Osteocyte (in vitro differentiated cells): ENCODE measurements around the gene MALRD1. TPM values are rescaled to one million over a fixed set of nuclear protein-coding genes. Genes with fewer than 3 reads are reported as not detected.

ENCODE experiments used
- DNase-seq: peaks from one replicate; pipeline ENCODE4 v3.0.0; 2021; ENCODE audit warnings: mixed read lengths; ENCODE audit not compliant: unreplicated experiment; ENCODE audit errors: extremely low spot score
- H3K27ac Mint-ChIP-seq: one replicate; pipeline ENCODE4 v1.8.0; 2021; ENCODE audit warnings: mild to moderate bottlenecking, mixed read lengths; ENCODE audit not compliant: unreplicated experiment
- H3K27me3 Mint-ChIP-seq: one replicate; pipeline ENCODE4 v1.8.0; 2021; ENCODE audit warnings: mixed read lengths; ENCODE audit not compliant: unreplicated experiment
- H3K36me3 Mint-ChIP-seq: one replicate; pipeline ENCODE4 v1.8.0; 2021; ENCODE audit warnings: mixed read lengths; ENCODE audit not compliant: unreplicated experiment
- H3K4me1 Mint-ChIP-seq: one replicate; pipeline ENCODE4 v1.8.0; 2021; ENCODE audit warnings: mixed read lengths; ENCODE audit not compliant: unreplicated experiment
- H3K4me3 Mint-ChIP-seq: one replicate; pipeline ENCODE4 v1.8.0; 2021; ENCODE audit warnings: mild to moderate bottlenecking, moderate library complexity, mixed read lengths; ENCODE audit not compliant: unreplicated experiment
- H3K9me3 Mint-ChIP-seq: one replicate; pipeline ENCODE4 v1.8.0; 2021; ENCODE audit warnings: mixed read lengths; ENCODE audit not compliant: unreplicated experiment
- total RNA-seq: library from RNA; stranded (reverse); gene quantifications from 2 replicates; pipeline ENCODE4 v1.2.1, GENCODE V29; 2021
- TF ChIP-seq, protein P1 (sequence below): fragments of 200-600 bp; sonication (generic); IDR thresholded peaks from 2 replicates; pipeline ENCODE4 v1.5.0; 2021; ENCODE audit warnings: antibody characterized with exemption, mild to moderate bottlenecking, moderate library complexity

MALRD1 gene
- total RNA-seq, 1 donor from 2014 or later: 0.56 TPM

DNA sequence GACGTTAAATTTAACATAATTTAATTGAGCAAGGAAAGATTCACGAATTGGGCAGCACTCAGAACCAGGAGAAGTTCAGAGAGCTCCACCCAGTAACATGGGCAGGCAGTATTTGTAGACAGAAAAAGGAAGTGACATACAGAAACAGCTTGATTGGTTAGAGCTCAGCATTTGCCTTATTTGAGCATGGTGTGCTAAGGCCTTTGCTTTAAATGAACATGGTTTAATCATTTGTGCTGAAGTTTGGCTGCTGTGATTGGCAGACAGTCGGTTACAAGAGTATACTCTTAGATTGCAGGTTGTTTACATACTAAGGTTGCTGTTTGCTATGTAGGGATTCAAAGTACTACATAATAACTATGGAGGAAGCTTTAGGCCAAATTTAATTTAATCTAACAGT lies 199.2 kb downstream of the MALRD1 start:
- no peaks in the 10 kb centered on the region for H3K9me3 Mint-ChIP-seq
- H3K36me3 Mint-ChIP-seq: no peaks in the 10 kb centered on the region
- H3K4me1 Mint-ChIP-seq: no peaks in the 10 kb centered on the region
- TF ChIP-seq, protein P1, sequence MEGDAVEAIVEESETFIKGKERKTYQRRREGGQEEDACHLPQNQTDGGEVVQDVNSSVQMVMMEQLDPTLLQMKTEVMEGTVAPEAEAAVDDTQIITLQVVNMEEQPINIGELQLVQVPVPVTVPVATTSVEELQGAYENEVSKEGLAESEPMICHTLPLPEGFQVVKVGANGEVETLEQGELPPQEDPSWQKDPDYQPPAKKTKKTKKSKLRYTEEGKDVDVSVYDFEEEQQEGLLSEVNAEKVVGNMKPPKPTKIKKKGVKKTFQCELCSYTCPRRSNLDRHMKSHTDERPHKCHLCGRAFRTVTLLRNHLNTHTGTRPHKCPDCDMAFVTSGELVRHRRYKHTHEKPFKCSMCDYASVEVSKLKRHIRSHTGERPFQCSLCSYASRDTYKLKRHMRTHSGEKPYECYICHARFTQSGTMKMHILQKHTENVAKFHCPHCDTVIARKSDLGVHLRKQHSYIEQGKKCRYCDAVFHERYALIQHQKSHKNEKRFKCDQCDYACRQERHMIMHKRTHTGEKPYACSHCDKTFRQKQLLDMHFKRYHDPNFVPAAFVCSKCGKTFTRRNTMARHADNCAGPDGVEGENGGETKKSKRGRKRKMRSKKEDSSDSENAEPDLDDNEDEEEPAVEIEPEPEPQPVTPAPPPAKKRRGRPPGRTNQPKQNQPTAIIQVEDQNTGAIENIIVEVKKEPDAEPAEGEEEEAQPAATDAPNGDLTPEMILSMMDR: no peak
- no peak for DNase-seq
- H3K4me3 Mint-ChIP-seq: no peak overlapping the region
- no peaks in the 10 kb centered on the region for H3K27me3 Mint-ChIP-seq
- no peak overlapping the region for H3K27ac Mint-ChIP-seq

DNA sequence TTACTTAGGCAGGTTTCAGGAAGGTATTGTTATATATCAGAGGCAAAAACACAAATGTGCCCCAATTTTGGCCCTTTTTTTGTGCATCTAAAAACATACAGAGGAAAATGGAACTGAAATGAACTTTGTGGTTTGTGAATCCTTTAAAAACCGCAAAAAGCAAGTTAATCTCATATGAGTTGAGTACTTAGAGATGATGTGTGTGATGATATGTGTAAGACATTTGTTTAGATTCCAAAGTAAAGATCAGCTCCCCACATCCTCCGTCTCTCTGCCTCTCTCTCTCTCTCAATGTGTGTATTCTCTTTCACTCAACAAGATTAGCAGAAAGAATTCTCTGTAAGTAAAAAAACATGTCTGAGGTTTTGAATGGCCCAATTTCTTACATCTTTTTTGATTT lies 201.9 kb downstream of the MALRD1 start:
- TF ChIP-seq, protein P1: no peak
- Mint-ChIP-seq H3K27me3 (no peaks in the 10 kb centered on the region), H3K27ac (no peak overlapping the region), H3K36me3 (no peaks in the 10 kb centered on the region), H3K9me3 (peaks cover 4% of the 10 kb centered on the region), H3K4me1 (no peaks in the 10 kb centered on the region), H3K4me3 (no peak overlapping the region)
- DNase-seq: no peak

DNA sequence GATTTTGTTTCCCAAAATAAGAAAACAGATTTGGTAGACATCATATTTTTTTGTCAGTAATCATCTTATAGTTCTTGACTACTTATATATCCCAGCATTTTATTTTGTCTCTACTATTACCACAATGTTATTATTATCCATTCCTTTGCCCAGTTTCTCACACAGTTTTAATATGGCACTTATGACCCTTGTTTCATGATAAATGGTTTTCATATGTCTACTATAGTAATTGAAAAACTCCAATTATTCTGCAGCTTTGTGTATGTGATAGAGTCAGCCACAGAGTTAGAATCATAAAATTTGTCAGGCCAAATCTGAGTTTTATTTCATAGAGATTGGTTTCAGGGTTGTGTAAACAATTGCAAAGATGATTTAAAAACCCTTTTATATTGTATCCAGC lies 203.9 kb downstream of the MALRD1 start:
- Mint-ChIP-seq H3K36me3 (no peaks in the 10 kb centered on the region), H3K4me1 (no peaks in the 10 kb centered on the region), H3K9me3 (peaks cover 4% of the 10 kb centered on the region), H3K4me3 (no peak overlapping the region), H3K27ac (no peak overlapping the region), H3K27me3 (no peaks in the 10 kb centered on the region)
- TF ChIP-seq, protein P1: no peak
- DNase-seq: no peak

DNA sequence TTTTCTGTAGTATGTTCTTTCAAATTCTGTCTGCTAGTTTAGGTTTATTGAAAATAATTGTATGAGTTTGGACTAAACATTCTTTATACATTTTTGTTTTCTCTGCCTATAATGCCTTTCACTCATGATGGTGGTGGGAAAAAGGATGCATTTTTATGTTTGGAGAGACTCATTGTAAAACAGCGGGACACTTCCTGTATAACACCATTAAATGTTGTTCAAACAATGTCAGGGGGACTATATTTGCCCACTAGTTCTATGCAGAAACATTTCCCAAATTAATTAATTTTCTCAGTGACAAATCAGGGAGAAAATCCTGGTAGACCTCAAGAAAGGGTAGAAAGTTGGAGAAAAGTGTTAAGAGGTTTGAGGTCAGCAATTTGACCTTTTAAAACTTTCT lies 207.7 kb downstream of the MALRD1 start:
- no peak for DNase-seq
- Mint-ChIP-seq H3K27me3 (no peaks in the 10 kb centered on the region), H3K9me3 (peaks cover 4% of the 10 kb centered on the region), H3K4me1 (no peaks in the 10 kb centered on the region), H3K27ac (no peak overlapping the region), H3K36me3 (no peaks in the 10 kb centered on the region), H3K4me3 (no peak overlapping the region)
- TF ChIP-seq, protein P1: no peak

DNA sequence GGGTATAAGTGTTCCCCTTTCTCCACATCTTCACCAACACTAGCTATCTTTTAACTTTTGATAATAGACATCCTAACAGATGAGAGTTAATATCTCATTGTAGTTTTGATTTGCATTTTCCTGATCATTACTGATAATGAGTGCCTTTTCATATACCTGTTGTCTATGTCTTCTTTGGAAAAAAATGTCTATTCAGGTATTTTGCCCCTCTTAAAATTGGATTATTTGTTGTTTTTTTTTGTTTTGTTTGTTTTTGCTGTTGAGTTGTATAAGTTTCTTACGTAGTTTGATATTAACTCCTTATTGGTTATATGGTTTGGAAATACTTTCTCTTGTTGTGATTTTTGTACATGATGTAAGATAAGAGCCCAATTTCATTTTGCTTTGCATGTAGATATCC lies 214.7 kb downstream of the MALRD1 start:
- DNase-seq: no peak
- Mint-ChIP-seq H3K27ac (no peak overlapping the region), H3K4me1 (no peaks in the 10 kb centered on the region), H3K27me3 (no peaks in the 10 kb centered on the region), H3K9me3 (peaks cover 10% of the 10 kb centered on the region), H3K36me3 (no peaks in the 10 kb centered on the region), H3K4me3 (no peak overlapping the region)
- TF ChIP-seq, protein P1: no peak
